HL-60 (cell line): ENCODE results near the gene TOP3B.
A peak's percentile ranks its signal among the peaks of the same experiment; 100 is the strongest.

Experiments
- DNase-seq, 2 experiments: peaks; one replicate each; pipeline ENCODE4 v3.0.0-alpha.2; 2010 to 2020; ENCODE audit warnings: low read depth in 1 of 2, low spot score in 1 of 2
- H3K27ac ChIP-seq: fragments of 250-450 bp; sonication (Bioruptor Pico); replicated peaks from 2 replicates; pipeline ENCODE4 v1.5.1; 2020; ENCODE audit warnings: mild to moderate bottlenecking, moderate library complexity
- H3K27me3 ChIP-seq: fragments of 250-450 bp; sonication (Bioruptor Pico); 2 replicates; pipeline ENCODE4 v1.5.1; 2021; ENCODE audit warnings: mild to moderate bottlenecking, moderate library complexity; ENCODE audit not compliant: insufficient read depth, poor library complexity, severe bottlenecking
- H3K4me3 ChIP-seq: replicated peaks from 2 replicates; pipeline ENCODE4 v1.5.1; 2011; ENCODE audit warnings: mild to moderate bottlenecking, control low read depth, low read length; ENCODE audit not compliant: insufficient read depth
- GABPA ChIP-seq: IDR thresholded peaks from 2 replicates; pipeline ENCODE4 v1.6.1; 2012; ENCODE audit warnings: low read depth
- POLR2AphosphoS5 ChIP-seq: IDR thresholded peaks from 2 replicates; pipeline ENCODE4 v1.6.1; 2012; ENCODE audit warnings: low read depth
- REST ChIP-seq: IDR thresholded peaks from 2 replicates; pipeline ENCODE4 v1.6.1; 2012; ENCODE audit warnings: low read depth; ENCODE audit not compliant: insufficient replicate concordance
- SPI1 ChIP-seq: IDR thresholded peaks from 2 replicates; pipeline ENCODE4 v1.6.1; 2012; ENCODE audit warnings: low read depth, mild to moderate bottlenecking, borderline replicate concordance
- TF ChIP-seq, protein P1 (sequence below): IDR thresholded peaks from one replicate; pipeline ENCODE4 v1.5.1; 2011; ENCODE audit warnings: low read length, control low read depth, inconsistent platforms; ENCODE audit not compliant: insufficient read depth

TOP3B gene

DNA sequence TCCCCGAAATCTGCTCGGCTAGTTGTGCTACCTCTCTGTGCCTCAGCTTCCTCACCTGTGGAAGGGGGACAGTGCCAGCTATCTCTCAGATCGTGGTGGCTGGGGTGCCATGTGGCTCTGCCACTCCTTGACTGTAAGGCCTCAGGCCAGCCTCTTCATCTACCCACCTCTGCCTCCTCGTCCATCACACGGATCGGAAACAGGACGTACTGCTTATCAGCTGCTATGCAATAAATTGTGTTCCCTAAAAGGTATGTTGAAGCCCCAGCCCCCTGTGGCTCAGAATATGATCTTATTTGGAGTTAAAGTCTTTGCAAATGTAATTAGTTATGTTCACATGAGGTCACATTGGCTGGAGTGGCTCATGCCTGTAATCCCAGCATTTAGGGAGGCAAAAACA, 37.7 kb downstream of the TOP3B start:
- H3K27ac ChIP-seq: no peak overlapping the region
- TF ChIP-seq, protein P1, sequence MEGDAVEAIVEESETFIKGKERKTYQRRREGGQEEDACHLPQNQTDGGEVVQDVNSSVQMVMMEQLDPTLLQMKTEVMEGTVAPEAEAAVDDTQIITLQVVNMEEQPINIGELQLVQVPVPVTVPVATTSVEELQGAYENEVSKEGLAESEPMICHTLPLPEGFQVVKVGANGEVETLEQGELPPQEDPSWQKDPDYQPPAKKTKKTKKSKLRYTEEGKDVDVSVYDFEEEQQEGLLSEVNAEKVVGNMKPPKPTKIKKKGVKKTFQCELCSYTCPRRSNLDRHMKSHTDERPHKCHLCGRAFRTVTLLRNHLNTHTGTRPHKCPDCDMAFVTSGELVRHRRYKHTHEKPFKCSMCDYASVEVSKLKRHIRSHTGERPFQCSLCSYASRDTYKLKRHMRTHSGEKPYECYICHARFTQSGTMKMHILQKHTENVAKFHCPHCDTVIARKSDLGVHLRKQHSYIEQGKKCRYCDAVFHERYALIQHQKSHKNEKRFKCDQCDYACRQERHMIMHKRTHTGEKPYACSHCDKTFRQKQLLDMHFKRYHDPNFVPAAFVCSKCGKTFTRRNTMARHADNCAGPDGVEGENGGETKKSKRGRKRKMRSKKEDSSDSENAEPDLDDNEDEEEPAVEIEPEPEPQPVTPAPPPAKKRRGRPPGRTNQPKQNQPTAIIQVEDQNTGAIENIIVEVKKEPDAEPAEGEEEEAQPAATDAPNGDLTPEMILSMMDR: no peak
- TF ChIP-seq SPI1 (no peak), GABPA (no peak), REST (no peak), POLR2AphosphoS5 (no peak)
- DNase-seq: no peak
- H3K4me3 ChIP-seq: no peak overlapping the region
- no peaks in the 10 kb centered on the region for H3K27me3 ChIP-seq

DNA sequence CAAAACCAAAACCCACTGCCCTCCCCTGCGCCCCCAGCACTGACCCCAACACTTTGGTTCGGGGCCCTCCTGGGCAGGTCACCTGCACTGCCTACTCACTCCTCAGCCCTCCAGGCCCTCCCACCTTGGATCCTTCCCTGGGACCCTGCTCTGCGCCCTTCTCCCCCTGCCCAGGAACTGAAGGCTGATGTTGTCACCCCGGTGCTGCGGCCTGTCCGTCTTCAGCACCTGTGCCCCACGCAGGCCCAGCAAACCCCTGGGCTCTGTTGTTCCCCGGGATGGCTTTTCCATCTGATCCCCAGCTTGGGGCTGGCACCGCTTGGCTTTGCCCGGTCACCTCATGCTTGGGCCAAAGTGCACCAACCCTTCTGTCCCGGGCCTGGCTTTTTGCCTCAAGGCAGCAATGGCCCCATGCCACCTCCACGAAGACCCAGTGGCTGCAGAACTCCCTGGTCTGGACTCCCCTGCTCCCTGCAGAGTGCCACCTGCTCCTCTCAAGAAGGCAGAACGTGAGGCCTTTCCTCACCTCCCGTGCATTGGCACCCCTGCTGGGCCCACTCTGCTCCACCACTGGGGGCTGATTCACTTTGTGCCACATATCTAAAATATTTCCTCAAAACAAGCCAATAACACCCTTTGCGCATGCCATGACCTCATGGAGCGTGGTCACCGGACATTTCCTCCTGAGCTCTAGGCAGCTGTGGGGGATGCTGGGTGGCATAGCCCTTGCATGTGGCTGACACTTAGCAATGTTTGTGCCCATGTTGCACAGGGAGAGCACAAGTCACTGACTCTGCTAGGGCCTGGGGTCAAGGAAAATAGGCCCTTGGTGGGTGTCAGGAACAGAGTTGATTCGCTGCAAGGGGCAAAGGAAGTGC, 38.8 kb downstream of the TOP3B start:
- DNase-seq: no peak
- H3K27ac ChIP-seq: no peak overlapping the region
- H3K4me3 ChIP-seq: no peak overlapping the region
- no peaks in the 10 kb centered on the region for H3K27me3 ChIP-seq
- TF ChIP-seq, protein P1: no peak
- no peak for TF ChIP-seq POLR2AphosphoS5
- no peak for TF ChIP-seq REST
- no peak for TF ChIP-seq GABPA
- no peak for TF ChIP-seq SPI1

DNA sequence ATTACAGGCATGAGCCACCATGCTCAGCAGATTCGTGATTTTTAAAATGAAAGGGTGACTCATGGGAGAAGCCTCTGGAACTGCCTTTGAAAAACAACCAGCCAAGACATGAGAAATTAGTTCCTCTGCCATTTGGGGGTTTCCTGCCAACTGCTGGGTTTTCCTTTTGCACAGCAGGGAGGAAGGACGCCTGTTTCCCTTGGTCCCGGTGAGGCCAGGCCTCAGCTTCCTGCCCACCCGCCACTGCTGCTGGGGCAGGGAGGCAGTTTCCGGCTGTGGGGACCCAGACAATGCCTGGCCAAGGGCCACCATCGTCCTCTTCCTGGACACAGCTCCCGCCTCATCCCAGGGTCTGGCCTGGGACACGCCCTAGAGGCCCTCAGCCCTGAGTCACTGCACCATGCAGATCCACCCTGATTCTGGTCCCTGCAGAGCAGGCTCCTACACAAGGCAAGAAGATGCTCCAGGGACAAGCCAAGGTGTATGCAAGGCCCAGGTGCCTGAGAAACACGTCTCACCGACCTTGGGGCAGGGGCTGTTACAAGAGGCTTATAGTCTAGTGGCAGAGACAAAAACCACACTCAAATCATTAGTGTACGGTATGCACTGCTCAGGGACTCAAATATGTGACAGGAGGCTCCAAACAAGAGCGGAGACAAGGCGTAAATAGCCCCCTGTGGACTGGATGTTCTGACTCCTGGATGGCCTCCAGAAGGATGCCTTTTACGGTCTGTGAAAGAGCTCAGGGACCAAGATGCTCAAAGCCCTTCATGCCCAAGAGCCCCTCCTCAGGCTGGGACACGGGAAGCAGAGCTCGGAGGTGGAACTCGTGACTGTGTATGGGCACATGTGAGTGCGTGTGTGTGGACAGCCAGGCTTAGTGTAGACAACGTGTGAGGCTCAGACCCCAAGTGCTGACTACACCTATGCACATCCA, 39.9 kb downstream of the TOP3B start:
- H3K27ac ChIP-seq: peak overlapping the region; percentile 50
- H3K4me3 ChIP-seq: no peak overlapping the region
- H3K27me3 ChIP-seq: no peaks in the 10 kb centered on the region
- DNase-seq: peak in 1 of 2 experiments; percentile 29
- no peak for TF ChIP-seq SPI1
- TF ChIP-seq, protein P1: no peak
- TF ChIP-seq REST: no peak
- no peak for TF ChIP-seq POLR2AphosphoS5
- no peak for TF ChIP-seq GABPA
